ENCODE data around the gene GBX2. TPM values are rescaled to one million over a fixed set of nuclear protein-coding genes. Genes with fewer than 3 reads are reported as not detected.

GBX2 gene
- total RNA-seq, 4 donors from 2014 or later = not detected

DNA sequence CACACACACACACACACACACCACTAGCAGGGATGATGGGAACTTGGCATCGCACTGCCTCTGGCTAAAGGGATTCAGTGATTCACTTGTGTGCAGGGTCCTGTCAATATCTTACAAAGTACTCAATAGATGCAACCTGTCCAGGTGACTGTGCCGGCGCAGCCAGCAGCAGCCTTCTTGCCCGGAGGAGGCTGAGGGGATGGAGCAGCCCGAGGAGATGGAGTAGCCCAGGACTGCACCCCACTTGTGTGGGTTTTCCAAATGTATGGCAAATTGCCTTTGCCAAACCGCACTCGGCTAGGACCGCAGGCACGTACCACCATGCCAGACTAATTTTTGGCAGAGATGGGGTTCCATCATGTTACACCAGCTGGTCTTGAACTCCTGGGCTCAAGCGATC is 31.1 kb downstream of the GBX2 start:
- no peaks in the 10 kb centered on the region for H3K27me3 ChIP-seq
- H3K4me1 ChIP-seq = no peaks in the 10 kb centered on the region
- H3K9me3 ChIP-seq = no peaks in the 10 kb centered on the region
- intact Hi-C loops (cut with DNase I) = no loop called here
- H3K36me3 ChIP-seq = no peaks in the 10 kb centered on the region
- 94 to 95% methylated on average over 8 to 9 of the region's 10 CpGs for WGBS, 2 donors
- no peak overlapping the region for H3K27ac ChIP-seq
- TF ChIP-seq CTCF (IDR thresholded peaks at IDR 0.05) = no peak
- TF ChIP-seq POLR2A (IDR thresholded peaks at IDR 0.05) = no peak
- DNase-seq = no peak
- no peak overlapping the region for H3K4me3 ChIP-seq (replicated peaks in 1 of 3)

DNA sequence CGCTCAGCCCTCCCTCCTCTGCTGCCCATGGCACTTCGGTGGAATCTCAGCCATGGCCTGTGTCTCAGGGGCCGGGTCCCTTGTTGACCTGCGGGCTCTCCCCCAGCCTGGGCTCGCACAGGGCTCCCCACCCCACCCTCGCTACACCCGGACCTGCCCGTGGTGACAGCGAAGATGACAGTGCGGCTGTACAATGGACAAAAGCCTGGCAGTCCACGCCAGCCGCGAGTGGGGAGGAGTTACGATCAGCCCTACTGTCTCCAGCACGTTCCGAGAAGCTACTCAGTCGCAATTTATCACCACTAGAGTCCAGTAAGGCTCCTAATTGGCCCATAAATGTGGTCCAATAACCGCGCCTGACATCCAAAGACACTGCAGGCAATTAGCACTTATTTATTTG is 31.6 kb downstream of the GBX2 start:
- TF ChIP-seq POLR2A (IDR thresholded peaks at IDR 0.05) (no peak), CTCF (IDR thresholded peaks at IDR 0.05) (no peak)
- intact Hi-C loops (cut with DNase I) = no loop called here
- Histone ChIP-seq H3K27ac (no peak overlapping the region), H3K9me3 (no peaks in the 10 kb centered on the region), H3K4me1 (no peaks in the 10 kb centered on the region), H3K36me3 (no peaks in the 10 kb centered on the region), H3K4me3 (replicated peaks in 1 of 3) (no peak overlapping the region), H3K27me3 (no peaks in the 10 kb centered on the region)
- WGBS, 2 donors = 86 to 93% methylated on average over 9 to 13 of the region's 19 CpGs
- no peak for DNase-seq

GRCh38 chr2:236133410-236134012 is 34.7 kb downstream of the GBX2 start:
- DNase-seq = no peak
- Histone ChIP-seq H3K4me1 (no peaks in the 10 kb centered on the region), H3K4me3 (replicated peaks in 1 of 3) (no peak overlapping the region), H3K36me3 (no peaks in the 10 kb centered on the region), H3K27ac (no peak overlapping the region), H3K27me3 (no peaks in the 10 kb centered on the region), H3K9me3 (no peaks in the 10 kb centered on the region)
- intact Hi-C loops (cut with DNase I) = no loop called here
- TF ChIP-seq POLR2A (IDR thresholded peaks at IDR 0.05) (no peak), CTCF (IDR thresholded peaks at IDR 0.05) (no peak)
- WGBS, 2 donors = 91 to 93% methylated on average over 9 to 12 of the region's 12 CpGs

DNA sequence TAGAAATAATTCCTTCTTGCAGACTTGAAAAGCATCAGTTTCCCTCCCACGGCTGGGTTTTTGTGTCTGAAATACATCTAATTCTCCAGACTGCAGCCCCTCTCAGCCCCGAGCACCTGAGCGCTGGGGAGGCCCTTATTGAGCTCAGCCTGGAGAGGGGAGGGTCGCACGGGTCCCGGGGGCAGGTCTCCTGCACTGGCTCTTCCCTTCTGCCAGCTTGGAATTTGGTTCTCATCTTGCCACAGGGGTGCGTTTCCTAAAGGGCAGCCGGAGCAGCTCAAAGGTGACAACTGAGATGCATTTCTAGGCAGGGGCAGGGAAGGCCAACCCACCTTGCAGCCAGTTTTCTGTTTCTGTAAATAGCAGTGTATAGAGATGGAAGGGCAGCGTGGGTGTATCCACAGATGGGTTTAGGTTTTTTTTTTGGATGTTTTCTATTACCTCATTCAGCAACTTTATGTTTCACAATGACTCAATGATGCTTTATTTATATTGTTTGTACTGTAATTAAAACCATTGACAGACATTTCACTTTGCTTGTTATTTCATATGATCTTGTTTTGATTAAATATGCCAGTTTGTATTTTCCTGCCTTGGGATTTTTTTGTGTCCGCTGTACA is 37.0 kb downstream of the GBX2 start:
- intact Hi-C loops (cut with DNase I) = no loop called here
- H3K4me1 ChIP-seq = no peaks in the 10 kb centered on the region
- no peaks in the 10 kb centered on the region for H3K27me3 ChIP-seq
- H3K27ac ChIP-seq = no peak overlapping the region
- 80 to 81% methylated on average over 7 to 10 of the region's 10 CpGs for WGBS, 2 donors
- H3K4me3 ChIP-seq (replicated peaks in 1 of 3) = no peak overlapping the region
- DNase-seq = no peak
- H3K36me3 ChIP-seq = no peaks in the 10 kb centered on the region
- no peaks in the 10 kb centered on the region for H3K9me3 ChIP-seq
- TF ChIP-seq POLR2A (IDR thresholded peaks at IDR 0.05) (no peak), CTCF (IDR thresholded peaks at IDR 0.05) (no peak)

DNA sequence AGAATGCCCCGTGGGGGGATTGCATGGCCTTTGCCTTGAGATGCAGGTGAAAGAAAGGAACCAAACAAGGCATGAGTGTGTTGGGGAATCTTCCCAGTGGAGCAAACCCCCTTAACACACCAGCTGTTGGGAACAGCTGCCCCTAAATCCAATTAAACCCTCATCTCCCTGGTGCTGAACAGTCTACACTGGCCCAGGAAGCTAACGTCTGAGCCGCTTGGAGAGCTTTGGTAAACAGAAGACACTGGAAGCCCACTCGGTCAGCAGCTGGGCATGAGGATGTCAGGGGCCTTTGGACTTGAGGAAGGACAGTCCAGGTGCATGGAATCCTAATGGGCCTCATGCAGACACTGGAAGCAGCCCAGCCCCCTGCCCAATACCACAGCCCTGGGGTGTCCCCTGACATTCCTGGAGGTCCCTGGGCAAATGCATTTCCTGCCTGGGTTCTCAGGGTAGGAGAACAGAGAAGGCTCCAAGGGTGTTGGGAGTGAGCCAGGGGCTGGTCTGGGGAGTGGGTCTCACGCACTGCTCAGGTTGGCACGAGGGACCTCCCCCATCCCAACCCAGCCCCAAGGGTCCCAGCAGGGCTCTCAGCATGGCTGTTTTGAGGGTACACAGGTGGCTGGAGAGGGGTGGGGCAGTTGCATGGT is 37.7 kb downstream of the GBX2 start:
- Histone ChIP-seq H3K36me3 (peaks cover 0 to 2% of the 10 kb centered on the region in 2 donors), H3K9me3 (no peaks in the 10 kb centered on the region), H3K4me1 (no peaks in the 10 kb centered on the region), H3K27ac (no peak overlapping the region), H3K4me3 (replicated peaks in 1 of 3) (no peak overlapping the region), H3K27me3 (no peaks in the 10 kb centered on the region)
- WGBS, 2 donors = 85 to 97% methylated on average over 5 to 6 of the region's 6 CpGs
- TF ChIP-seq CTCF (IDR thresholded peaks at IDR 0.05) = no peak
- TF ChIP-seq POLR2A (IDR thresholded peaks at IDR 0.05) = no peak
- intact Hi-C loops (cut with DNase I) = no loop called here
- no peak for DNase-seq
